ENCODE measurements around the gene ZNF236.
A peak's percentile ranks its signal among the peaks of the same experiment; 100 is the strongest.
"Not testable (repeated sequence)": the region's sequence is repeated elsewhere in the genome, so short reads cannot be mapped to it uniquely, and the experiment has no call there.

The ZNF236 gene

GRCh38 chr18:76977684-76978232 lies 155.4 kb downstream of the ZNF236 start:
- DNase-seq: no peak

- DNase-seq: no peak
These were observed 156.3 kb downstream of the ZNF236 start for GRCh38 chr18:76978616-76979015.

- DNase-seq: no peak
These were observed 156.9 kb downstream of the ZNF236 start for GRCh38 chr18:76979111-76979751.

GRCh38 chr18:76979906-76980305 lies 157.5 kb downstream of the ZNF236 start:
- no peak for DNase-seq

GRCh38 chr18:76980663-76981395 lies 158.5 kb downstream of the ZNF236 start:
- DNase-seq: no peak

GRCh38 chr18:76981396-76981968 lies 159.1 kb downstream of the ZNF236 start:
- no peak for DNase-seq

- DNase-seq: no peak
These were observed 159.7 kb downstream of the ZNF236 start for GRCh38 chr18:76982038-76982437.

GRCh38 chr18:76982841-76983583 lies 160.7 kb downstream of the ZNF236 start:
- peak; percentile 44 for DNase-seq

GRCh38 chr18:76983613-76984051 lies 161.3 kb downstream of the ZNF236 start:
- no peak for DNase-seq

GRCh38 chr18:76984193-76985155 lies 162.1 kb downstream of the ZNF236 start:
- no peak for DNase-seq

GRCh38 chr18:76985156-76985950 lies 163.0 kb downstream of the ZNF236 start:
- DNase-seq: no peak

GRCh38 chr18:76985951-76986236 lies 163.5 kb downstream of the ZNF236 start:
- DNase-seq: no peak

- no peak for DNase-seq
These were observed 164.0 kb downstream of the ZNF236 start for GRCh38 chr18:76986406-76986805.

GRCh38 chr18:76988031-76988826 lies 165.9 kb downstream of the ZNF236 start:
- DNase-seq: no peak

GRCh38 chr18:76988827-76989646 lies 166.7 kb downstream of the ZNF236 start:
- DNase-seq: no peak

- no peak for DNase-seq
These were observed 167.4 kb downstream of the ZNF236 start for GRCh38 chr18:76989647-76990190.

GRCh38 chr18:76990343-76991020 lies 168.1 kb downstream of the ZNF236 start:
- DNase-seq: not testable (repeated sequence)

GRCh38 chr18:76991021-76991688 lies 168.8 kb downstream of the ZNF236 start:
- no peak for DNase-seq
